ENCODE measurements around the gene GMDS. TPM values are rescaled to one million over a fixed set of nuclear protein-coding genes. Genes with fewer than 3 reads are reported as not detected.

Gene GMDS
- total RNA-seq, 1 donor from 2014 or later, result 5.3 TPM

GRCh38 chr6:1634081-1634480 is 611.3 kb downstream of the GMDS start:
- ATAC-seq, result no peak

DNA sequence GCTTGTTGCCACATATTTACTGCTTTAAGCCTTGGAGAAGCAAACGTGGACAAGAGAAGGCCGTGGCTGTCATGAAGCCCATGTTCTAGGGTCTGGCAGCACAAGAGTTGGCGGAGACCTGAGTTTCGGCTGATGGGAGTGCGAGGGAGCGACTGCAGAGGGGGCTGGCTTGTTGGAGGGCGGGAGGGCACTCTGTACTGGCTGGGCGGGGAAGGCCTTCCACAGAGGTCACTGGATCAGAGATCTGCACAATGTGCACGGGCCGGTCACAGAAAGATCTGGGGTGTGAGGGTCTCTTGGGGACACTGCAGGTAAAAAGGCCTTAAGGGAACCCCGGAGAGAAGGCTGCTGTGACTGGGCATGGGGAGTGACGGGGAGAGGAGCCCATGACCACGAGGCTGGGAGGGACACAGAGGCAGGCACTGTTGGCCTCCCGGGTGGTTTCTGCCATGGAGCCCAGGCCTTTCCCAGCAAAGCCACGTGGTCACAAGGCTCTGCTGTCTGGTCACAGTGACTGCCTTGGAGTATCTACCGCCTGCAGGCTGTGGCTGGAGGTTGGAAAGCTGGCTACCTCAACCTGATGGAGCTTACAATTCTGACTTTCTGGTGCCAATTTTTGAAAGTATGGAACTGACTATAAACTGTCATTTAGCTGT is 611.9 kb downstream of the GMDS start:
- ATAC-seq (no peak), DNase-seq (ENCODE audit: missing footprints) (no peak)
- intact Hi-C loops (cut with DNase I), result no loop called here

More at GRCh38 chr6:1634081-1634480, 611.3 kb downstream of the GMDS start:
- intact Hi-C loops (cut with DNase I), result no loop called here
- DNase-seq (ENCODE audit: missing footprints), result no peak

DNA sequence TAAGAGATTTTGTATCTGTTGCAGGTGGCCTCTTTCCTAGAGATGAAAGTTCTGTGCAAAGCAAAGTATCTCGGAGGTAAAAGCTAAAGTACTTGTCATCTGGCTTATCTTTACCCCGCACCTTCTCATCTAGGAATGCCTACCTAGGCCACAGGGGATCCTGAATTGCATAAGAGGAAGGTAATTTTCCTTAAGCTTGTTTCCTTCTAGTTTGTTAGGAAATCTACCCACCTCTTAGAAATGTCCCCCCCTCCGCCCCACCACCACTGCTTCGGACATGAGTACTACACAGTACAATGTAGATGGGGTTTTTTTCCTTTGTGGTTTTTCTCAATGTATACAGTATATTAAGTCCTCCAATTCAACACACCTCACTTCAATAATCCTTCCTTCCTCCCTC is 614.2 kb downstream of the GMDS start:
- intact Hi-C loops (cut with DNase I), result no loop called here
- no peak for ATAC-seq
- DNase-seq (ENCODE audit: missing footprints), result no peak

DNA sequence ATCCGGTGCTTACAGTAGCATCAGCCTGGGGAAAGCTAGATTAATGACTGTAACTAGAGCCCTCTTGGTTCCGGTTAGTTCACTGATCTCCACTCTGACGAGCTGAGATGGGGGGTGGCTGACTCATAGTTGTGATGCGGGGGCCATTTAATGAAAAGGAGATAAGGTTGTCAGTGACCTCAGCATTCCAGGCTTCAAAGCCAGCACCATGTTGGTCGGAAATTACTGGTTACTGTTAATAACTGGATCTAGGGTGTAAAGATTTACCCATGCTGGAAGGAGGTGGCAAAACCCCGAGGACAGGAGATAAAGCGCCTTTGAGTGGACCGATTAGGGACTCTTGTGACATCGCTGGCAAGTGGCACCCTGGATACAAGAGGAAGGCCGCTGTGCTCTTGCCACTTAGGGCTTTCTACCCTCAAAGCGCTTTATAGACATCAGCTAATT is 614.6 kb downstream of the GMDS start:
- DNase-seq (ENCODE audit: missing footprints), result no peak

DNA sequence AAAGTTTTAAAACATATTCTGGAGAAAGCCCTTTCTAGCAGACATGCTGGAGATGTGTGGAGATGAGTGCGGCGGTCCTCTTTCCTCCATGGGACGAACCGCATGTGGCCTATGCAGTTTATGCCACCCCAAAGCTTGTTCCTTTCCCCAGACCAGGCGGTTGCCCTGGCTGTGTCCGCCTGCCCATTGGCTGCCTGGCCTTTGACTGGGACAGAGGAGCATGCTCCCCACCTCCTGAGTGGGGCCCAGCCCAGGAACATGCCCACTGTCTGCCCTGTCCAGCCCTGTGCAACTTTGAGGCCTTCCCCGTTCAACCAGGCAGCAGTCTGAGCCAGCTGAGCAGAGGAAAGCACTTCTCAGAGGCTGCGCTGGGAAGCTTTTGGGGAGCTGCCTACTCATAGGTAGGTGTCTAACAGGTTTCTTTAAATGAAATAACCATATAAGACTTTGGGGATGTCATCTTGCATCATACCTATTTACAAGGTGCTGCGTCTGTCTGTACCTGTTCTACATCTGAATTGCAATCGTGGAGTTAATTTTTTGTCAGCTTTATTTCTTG is 615.1 kb downstream of the GMDS start:
- DNase-seq (ENCODE audit: missing footprints) (no peak), ATAC-seq (no peak)
- intact Hi-C loops (cut with DNase I), result no loop called here

More for the DNA sequence above, 614.6 kb downstream of the GMDS start:
- ATAC-seq, result no peak
- intact Hi-C loops (cut with DNase I), result no loop called here

DNA sequence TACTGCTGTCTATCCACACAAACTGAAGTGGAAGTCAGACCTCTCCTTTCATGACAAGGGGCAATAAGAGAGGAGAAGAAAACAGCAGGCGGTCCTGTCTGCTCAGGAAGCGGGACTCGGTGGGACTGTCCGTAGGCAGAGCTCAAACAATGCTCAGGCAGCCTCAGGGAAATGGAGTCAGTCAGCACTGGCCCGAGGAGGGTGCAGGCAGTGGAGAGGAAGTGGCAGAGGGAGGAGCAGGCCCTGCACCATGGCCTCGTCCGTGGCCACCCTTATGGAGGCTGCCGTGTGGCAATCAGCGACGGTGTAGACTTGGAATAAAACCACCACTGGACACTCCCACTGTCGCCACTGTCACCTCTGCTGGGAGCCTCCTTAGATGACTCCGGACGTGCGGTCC is 616.1 kb downstream of the GMDS start:
- DNase-seq (ENCODE audit: missing footprints) (no peak), ATAC-seq (no peak)
- intact Hi-C loops (cut with DNase I), result no loop called here

- DNase-seq (ENCODE audit: missing footprints) (no peak), ATAC-seq (no peak)
- intact Hi-C loops (cut with DNase I), result no loop called here
Measured at GRCh38 chr6:1627827-1628560, 617.4 kb downstream of the GMDS start.

GRCh38 chr6:1626481-1626880 is 618.9 kb downstream of the GMDS start:
- intact Hi-C loops (cut with DNase I), result no loop called here
- DNase-seq (ENCODE audit: missing footprints), result no peak
- no peak for ATAC-seq

GRCh38 chr6:1625794-1626435 is 619.5 kb downstream of the GMDS start:
- DNase-seq (ENCODE audit: missing footprints), result no peak
- ATAC-seq, result no peak
- intact Hi-C loops (cut with DNase I), result no loop called here

DNA sequence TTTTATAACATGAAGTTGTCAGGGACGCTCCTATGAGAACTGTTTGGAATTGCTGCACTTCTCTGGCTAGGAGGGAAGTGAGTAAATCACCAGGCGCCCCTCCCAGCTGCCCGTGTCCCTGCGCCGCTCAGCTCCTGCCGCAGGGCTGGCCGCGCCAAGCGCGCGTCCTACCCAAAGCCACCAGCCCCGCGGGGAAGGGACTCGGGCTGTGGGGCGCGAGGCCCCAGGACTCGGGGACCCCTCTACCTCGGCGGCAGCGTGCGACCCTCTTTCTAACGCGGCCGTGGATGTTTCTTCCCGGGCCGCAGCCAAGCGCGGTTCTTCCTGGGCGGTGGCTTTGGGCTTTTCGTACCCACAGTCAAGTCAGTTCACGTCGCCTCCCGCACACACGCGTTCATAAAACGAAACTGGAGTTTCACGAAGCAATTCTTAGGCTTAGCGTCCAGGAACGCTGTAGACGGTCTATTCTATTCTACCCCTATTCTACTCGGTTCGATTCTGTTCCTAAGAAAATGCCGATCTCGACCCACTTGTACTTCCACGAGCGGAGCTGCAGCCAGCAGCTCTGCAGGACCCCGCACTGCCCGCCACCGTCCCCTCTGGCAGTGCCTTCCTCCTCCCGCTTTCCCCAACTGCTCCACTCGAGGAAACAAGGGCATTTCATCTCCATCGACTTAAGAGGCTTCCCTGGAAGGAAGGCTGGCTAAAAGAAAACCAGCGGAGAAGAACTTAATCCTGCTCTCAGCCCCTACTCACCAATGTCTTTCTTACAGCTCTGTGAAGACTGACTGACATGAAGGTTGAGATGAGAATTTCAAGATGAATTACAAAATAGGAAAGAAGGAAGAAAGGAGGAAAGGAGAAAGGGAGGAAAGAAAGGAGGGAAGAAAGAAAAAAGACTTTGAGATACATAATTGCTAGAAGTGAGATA is 620.3 kb downstream of the GMDS start:
- peak; percentile 71 for DNase-seq (ENCODE audit: missing footprints)
- peak; percentile 64 for ATAC-seq
- intact Hi-C loops (cut with DNase I), result no loop called here

DNA sequence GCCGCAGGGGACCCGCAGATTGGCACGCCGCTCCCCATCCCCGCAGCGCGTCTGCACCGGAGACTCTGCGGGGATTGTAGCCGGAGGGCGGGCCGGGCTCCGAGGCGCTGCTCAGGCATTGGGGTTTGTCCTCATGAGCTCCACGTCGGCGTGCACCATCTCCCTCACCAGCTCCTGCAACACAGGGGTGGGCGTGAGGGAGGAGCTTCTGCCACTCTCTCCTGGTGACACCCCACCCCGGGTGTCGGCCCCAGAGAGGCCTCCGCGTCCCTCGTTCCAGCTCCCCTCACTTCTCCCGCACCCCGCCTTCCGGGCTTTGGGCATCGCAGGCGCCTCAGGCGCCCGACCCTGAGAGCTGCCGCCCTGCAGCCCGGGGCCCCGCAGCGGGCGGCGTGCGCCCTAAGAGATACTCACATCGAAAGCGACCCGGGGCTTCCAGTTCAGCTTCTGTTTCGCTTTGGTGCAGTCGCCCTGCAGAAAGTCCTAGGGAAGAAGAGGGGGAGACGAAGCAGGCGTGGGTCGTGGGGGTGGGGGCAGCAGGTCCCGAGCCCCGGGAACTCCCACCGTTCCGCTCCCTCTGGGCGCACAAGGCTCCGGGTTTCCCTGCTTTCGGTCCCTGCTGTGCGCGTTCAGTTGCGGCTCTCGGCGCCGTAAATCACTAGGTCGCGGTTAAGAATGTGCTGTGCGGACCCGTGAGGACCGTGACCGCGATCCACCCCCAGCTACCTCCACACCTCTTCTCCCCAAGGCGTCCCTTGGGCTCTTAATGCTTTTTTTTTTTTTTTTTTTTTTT is 621.2 kb downstream of the GMDS start:
- intact Hi-C loops (cut with DNase I), result no loop called here
- ATAC-seq (peak; percentile 17), DNase-seq (ENCODE audit: missing footprints) (no peak)

DNA sequence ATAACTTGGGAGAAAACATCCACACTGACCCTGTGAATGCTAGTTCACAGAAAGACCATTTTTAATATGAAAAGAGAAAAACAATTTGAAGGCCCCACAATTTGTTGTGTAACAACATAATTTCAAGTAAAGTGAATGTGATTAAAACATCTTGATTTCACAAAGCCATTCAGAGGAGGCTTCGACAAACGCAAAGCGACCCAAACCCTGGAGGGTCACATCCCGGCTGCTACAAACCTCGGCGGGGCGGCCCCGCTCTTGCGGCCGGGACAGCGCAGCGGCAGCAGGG is 621.7 kb downstream of the GMDS start:
- intact Hi-C loops (cut with DNase I), result no loop called here
- no peak for ATAC-seq

GRCh38 chr6:1622851-1623768 is 622.3 kb downstream of the GMDS start:
- no peak for DNase-seq (ENCODE audit: missing footprints)
- intact Hi-C loops (cut with DNase I), result no loop called here
- ATAC-seq, result no peak

More for the DNA sequence above, 621.7 kb downstream of the GMDS start:
- no peak for DNase-seq (ENCODE audit: missing footprints)

GRCh38 chr6:1622220-1622850 is 623.1 kb downstream of the GMDS start:
- no peak for ATAC-seq
- no peak for DNase-seq (ENCODE audit: missing footprints)
- intact Hi-C loops (cut with DNase I), result no loop called here

DNA sequence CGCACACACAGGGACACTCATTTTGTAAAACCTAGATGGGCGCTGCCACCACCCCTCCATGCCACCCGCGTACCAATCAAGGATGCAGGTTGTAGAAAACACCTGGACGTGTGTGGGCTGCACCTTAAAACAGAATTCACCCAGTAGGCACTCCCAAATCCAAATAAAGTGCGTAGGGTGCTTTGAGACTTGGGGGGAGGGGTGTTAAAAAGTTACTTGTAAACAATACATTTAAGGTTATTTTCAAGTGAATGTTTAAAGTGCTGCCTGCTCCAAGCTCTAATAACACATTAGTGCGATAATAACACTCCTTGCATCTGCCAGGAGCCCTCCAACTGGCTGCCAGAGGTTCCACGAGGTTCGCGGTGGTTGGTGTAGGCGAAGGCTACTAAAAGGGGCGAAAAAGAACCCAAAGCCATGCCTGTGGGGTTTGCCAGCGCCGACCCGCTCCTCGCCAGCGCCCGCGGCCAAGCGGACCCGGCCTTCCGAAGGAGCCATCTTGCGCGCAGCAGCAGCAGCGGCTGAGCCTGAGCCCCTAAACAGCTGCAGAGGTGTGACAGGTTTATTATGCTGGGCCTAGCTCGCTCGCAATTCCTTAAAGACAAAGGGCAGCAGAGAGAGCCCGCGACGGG is 624.2 kb downstream of the GMDS start:
- DNase-seq (ENCODE audit: missing footprints) (no peak), ATAC-seq (no peak)
- intact Hi-C loops (cut with DNase I), result no loop called here

- no peak for DNase-seq (ENCODE audit: missing footprints)
Measured at GRCh38 chr6:1620504-1621069, 624.8 kb downstream of the GMDS start.

More at GRCh38 chr6:1620504-1621069, 624.8 kb downstream of the GMDS start:
- intact Hi-C loops (cut with DNase I), result no loop called here
- no peak for ATAC-seq

Measured in Right ventricle myocardium inferior (tissue), 1 donor.